Endothelial cell of umbilical vein (primary cell): ENCODE measurements around the gene MYH8. TPM values are rescaled to one million over a fixed set of nuclear protein-coding genes. Genes with fewer than 3 reads are reported as not detected.

Source experiments
- BruUV-seq: library from RNA; stranded (reverse); fragments of 400-500 nt; replicated peaks from 2 replicates; lab custom pipeline; 2021; lab: Mats Ljungman, UMichigan
- CTCF ChIA-PET: fragments of 300-600, 350-600 bp; sonication (Branson Sonifier 250); formaldehyde crosslinking; loops from one replicate; lab custom pipeline; 2021; ENCODE audit warnings: antibody characterized with exemption, inconsistent platforms; lab: Charles Lee
- POLR2A ChIA-PET: fragments of 300-600, 350-600 bp; sonication (Branson Sonifier 250); formaldehyde crosslinking; loops from one replicate; lab custom pipeline; 2021; ENCODE audit warnings: antibody characterized with exemption, inconsistent platforms; lab: Charles Lee
- DNase-seq: peaks from one replicate; pipeline ENCODE4 v3.0.0-alpha.2; 2011; ENCODE audit warnings: low read depth, low spot score
- FAIRE-seq: peaks from 2 replicates; lab custom pipeline; 2011; peaks lifted over from hg19 to GRCh38; lab: Jason Lieb, UNC
- H2AFZ ChIP-seq: 2 replicates; pipeline ENCODE4 v1.6.0; 2012; ENCODE audit warnings: low read depth, low read length, control low read depth, inconsistent platforms
- H3K27ac ChIP-seq: 2 replicates; pipeline ENCODE4 v1.5.1; 2011; ENCODE audit warnings: low read depth, mild to moderate bottlenecking, control low read depth, low read length, moderate library complexity; ENCODE audit not compliant: insufficient read depth
- H3K27me3 ChIP-seq, 2 experiments: 2 replicates each; pipeline versions ENCODE4 v1.6.0 to v1.6.1; 2011; ENCODE audit warnings: low read length in 2 of 2, mixed read lengths in 1 of 2; ENCODE audit not compliant: control insufficient read depth in 2 of 2, insufficient read depth in 2 of 2
- H3K36me3 ChIP-seq, 2 experiments: 2 replicates in 1 of 2; 3 replicates in 1 of 2; pipeline ENCODE4 v1.5.1; 2011; ENCODE audit warnings: low read length in 2 of 2, mild to moderate bottlenecking in 1 of 2, moderate library complexity in 1 of 2; ENCODE audit not compliant: control insufficient read depth in 2 of 2, insufficient read depth in 2 of 2; ENCODE audit errors: extremely low read depth in 1 of 2
- H3K4me1 ChIP-seq: 3 replicates; pipeline ENCODE4 v1.5.1; 2011; ENCODE audit warnings: mild to moderate bottlenecking, low read length; ENCODE audit not compliant: control insufficient read depth, insufficient read depth; ENCODE audit errors: extremely low read depth
- H3K4me2 ChIP-seq: 2 replicates; pipeline ENCODE4 v1.6.1; 2011; ENCODE audit warnings: low read length, control low read depth, mixed read lengths; ENCODE audit not compliant: insufficient read depth
- H3K4me3 ChIP-seq, 3 experiments: fragments of 200-600 bp in 1 of 3; sonication (generic), shearing (Covaris generic) in 1 of 3; replicated peaks in 1 of 3; 2 replicates each; pipeline ENCODE4 v1.5.1; 2011 to 2016; ENCODE audit warnings: control low read depth in 3 of 3, low read length in 3 of 3, mild to moderate bottlenecking in 2 of 3, inconsistent platforms in 1 of 3, low read depth in 1 of 3, moderate library complexity in 1 of 3; ENCODE audit not compliant: insufficient read depth in 1 of 3
- H3K79me2 ChIP-seq: 2 replicates; pipeline ENCODE4 v1.6.0; 2012; ENCODE audit warnings: low read length, inconsistent platforms; ENCODE audit not compliant: control insufficient read depth, insufficient read depth
- H3K9ac ChIP-seq: replicated peaks from 2 replicates; pipeline ENCODE3; 2011; ENCODE audit warnings: low read length, control low read depth; ENCODE audit not compliant: insufficient read depth; ENCODE audit errors: extremely low read depth
- H3K9me1 ChIP-seq: replicated peaks from 3 replicates; pipeline ENCODE4 v1.6.0; 2011; ENCODE audit warnings: mild to moderate bottlenecking, low read length; ENCODE audit not compliant: control insufficient read depth, insufficient read depth; ENCODE audit errors: extremely low read depth
- H3K9me3 ChIP-seq: replicated peaks from 2 replicates; pipeline ENCODE4 v1.5.1; 2012; ENCODE audit warnings: low read length, inconsistent platforms; ENCODE audit not compliant: control insufficient read depth, insufficient read depth
- H4K20me1 ChIP-seq: replicated peaks from 2 replicates; pipeline ENCODE3; 2011; ENCODE audit warnings: mild to moderate bottlenecking, low read length; ENCODE audit not compliant: control insufficient read depth, insufficient read depth; ENCODE audit errors: extremely low read depth
- EZH2 ChIP-seq: IDR thresholded peaks from 2 replicates; pipeline ENCODE4 v1.6.1; 2012; ENCODE audit warnings: borderline replicate concordance, low read depth, mild to moderate bottlenecking, moderate library complexity, low read length, inconsistent platforms; ENCODE audit not compliant: severe bottlenecking
- FOS ChIP-seq: IDR thresholded peaks from 2 replicates; pipeline ENCODE4 v1.6.1; 2011; ENCODE audit warnings: mild to moderate bottlenecking, low read length, moderate library complexity, borderline replicate concordance; ENCODE audit not compliant: insufficient read depth
- GATA2 ChIP-seq: IDR thresholded peaks from 2 replicates; pipeline ENCODE4 v1.7.0; 2011; ENCODE audit warnings: low read depth, mild to moderate bottlenecking, moderate library complexity, mixed read lengths, low read length; ENCODE audit not compliant: insufficient read length, insufficient read depth
- JUN ChIP-seq: IDR thresholded peaks from 2 replicates; pipeline ENCODE4 v1.6.1; 2011; ENCODE audit warnings: borderline replicate concordance, low read depth; ENCODE audit not compliant: insufficient read length, insufficient read depth
- MYC ChIP-seq: IDR thresholded peaks from one replicate; pipeline ENCODE4 v1.6.1; 2011; ENCODE audit warnings: mild to moderate bottlenecking, low read depth, low read length
- POLR2A ChIP-seq: IDR thresholded peaks from 2 replicates; pipeline ENCODE4 v1.6.1; 2012; ENCODE audit warnings: low read depth, mild to moderate bottlenecking, control low read depth, low read length
- POLR2AphosphoS5 ChIP-seq: IDR thresholded peaks from 2 replicates; pipeline ENCODE4 v1.6.1; 2012; ENCODE audit warnings: low read depth, mild to moderate bottlenecking, control low read depth, low read length, moderate library complexity; ENCODE audit not compliant: insufficient read depth
- dilution Hi-C: fragments of 300-500 bp; cut with MboI; formaldehyde crosslinking; loops from one replicate; pipeline ENCODE4 v1.15.0; 2019; ENCODE audit warnings: low sequenced_read_pairs; ENCODE audit not compliant: extremely low pct_ligation_motif_present
- intact Hi-C: fragments of 100-400 bp; cut with micrococcal nuclease; formaldehyde crosslinking; loops from one replicate; pipeline ENCODE4 v1.10.0; 2022
- polyA plus RNA-seq, 4 experiments: library from polyadenylated mRNA; depleted of rRNA in 3 of 4; stranded (reverse) in 3 of 4; unstranded in 1 of 4; fragments of >200 nt; gene quantifications; 2 replicates each; pipeline versions ENCODE4 v1.2.1 to v1.2.3, GENCODE V29; 2011 to 2012; ENCODE audit warnings: missing spikeins in 1 of 4
- total RNA-seq: library from RNA; stranded (reverse); gene quantifications from 2 replicates; pipeline ENCODE4 v1.2.3, GENCODE V29; 2021
- TF ChIP-seq, protein P1 (sequence below), 2 donors: IDR thresholded peaks; 1 replicate in 1 of 2; 2 replicates in 1 of 2; pipeline ENCODE4 v1.5.1; 2011; ENCODE audit warnings: low read length in 2 of 2, mild to moderate bottlenecking in 2 of 2, moderate library complexity in 2 of 2, control low read depth in 1 of 2, inconsistent platforms in 1 of 2, low read depth in 1 of 2; ENCODE audit not compliant: insufficient read depth in 1 of 2; ENCODE audit errors: extremely low read depth in 1 of 2
- TF ChIP-seq, protein P2 (sequence below): IDR thresholded peaks from 2 replicates; pipeline ENCODE4 v1.6.1; 2011; ENCODE audit not compliant: insufficient read depth, insufficient read length

The MYH8 gene
- total and polyA plus RNA-seq, 2 donors (not counting 3 experiments of a cell fraction or from before 2014, with no cell fraction given) = not detected

DNA sequence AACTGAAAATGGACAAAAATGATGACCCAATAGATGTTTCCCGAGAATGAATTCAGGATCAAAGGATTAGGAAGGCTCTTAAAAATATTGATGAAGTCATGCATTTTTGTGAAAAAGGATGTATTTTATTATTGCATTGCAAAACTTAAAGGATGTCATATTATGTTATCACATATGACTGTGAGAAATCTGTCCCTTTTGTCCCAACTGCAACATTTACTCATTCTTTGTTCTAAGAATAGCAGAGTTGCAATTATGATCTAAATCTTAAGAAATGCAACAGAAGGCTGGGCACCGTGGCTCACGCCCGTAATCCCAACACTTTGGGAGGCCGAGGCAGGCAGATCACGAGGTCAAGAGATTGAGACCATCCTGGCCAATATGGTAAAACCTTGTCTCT lies 35.9 kb downstream of the MYH8 start:
- ChIA-PET CTCF (no interaction called here), POLR2A (no interaction called here)
- no peak for TF ChIP-seq POLR2A
- no peak for TF ChIP-seq JUN
- TF ChIP-seq, protein P1, sequence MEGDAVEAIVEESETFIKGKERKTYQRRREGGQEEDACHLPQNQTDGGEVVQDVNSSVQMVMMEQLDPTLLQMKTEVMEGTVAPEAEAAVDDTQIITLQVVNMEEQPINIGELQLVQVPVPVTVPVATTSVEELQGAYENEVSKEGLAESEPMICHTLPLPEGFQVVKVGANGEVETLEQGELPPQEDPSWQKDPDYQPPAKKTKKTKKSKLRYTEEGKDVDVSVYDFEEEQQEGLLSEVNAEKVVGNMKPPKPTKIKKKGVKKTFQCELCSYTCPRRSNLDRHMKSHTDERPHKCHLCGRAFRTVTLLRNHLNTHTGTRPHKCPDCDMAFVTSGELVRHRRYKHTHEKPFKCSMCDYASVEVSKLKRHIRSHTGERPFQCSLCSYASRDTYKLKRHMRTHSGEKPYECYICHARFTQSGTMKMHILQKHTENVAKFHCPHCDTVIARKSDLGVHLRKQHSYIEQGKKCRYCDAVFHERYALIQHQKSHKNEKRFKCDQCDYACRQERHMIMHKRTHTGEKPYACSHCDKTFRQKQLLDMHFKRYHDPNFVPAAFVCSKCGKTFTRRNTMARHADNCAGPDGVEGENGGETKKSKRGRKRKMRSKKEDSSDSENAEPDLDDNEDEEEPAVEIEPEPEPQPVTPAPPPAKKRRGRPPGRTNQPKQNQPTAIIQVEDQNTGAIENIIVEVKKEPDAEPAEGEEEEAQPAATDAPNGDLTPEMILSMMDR (IDR thresholded peaks at IDR 0.05; ENCODE audit: extremely low read depth in 1 of 2, insufficient read depth in 1 of 2, low read depth in 1 of 2, low read length in 2 of 2) = no peak
- TF ChIP-seq, protein P2, sequence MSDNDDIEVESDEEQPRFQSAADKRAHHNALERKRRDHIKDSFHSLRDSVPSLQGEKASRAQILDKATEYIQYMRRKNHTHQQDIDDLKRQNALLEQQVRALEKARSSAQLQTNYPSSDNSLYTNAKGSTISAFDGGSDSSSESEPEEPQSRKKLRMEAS = no peak
- TF ChIP-seq FOS = no peak
- TF ChIP-seq EZH2 = no peak
- TF ChIP-seq GATA2 = no peak
- TF ChIP-seq MYC = no peak
- TF ChIP-seq POLR2AphosphoS5 = no peak
- Histone ChIP-seq H3K27me3 (no peaks in the 10 kb centered on the region), H3K79me2 (no peaks in the 10 kb centered on the region), H3K9me1 (no peaks in the 10 kb centered on the region), H3K36me3 (no peaks in the 10 kb centered on the region), H3K4me1 (no peaks in the 10 kb centered on the region), H3K9me3 (no peaks in the 10 kb centered on the region), H3K9ac (no peak overlapping the region), H3K27ac (no peak overlapping the region), H3K4me2 (no peak overlapping the region), H2AFZ (no peak overlapping the region), H3K4me3 (no peak overlapping the region), H4K20me1 (no peaks in the 10 kb centered on the region)
- intact Hi-C loops (no loop called here), dilution Hi-C loops (no loop called here)
- DNase-seq = no peak
- FAIRE-seq = no peak
- BruUV-seq = no TSS peak
